H9 (cell line): ENCODE results near the gene RNF145. TPM values are rescaled to one million over a fixed set of nuclear protein-coding genes. Genes with fewer than 3 reads are reported as not detected.
"Not testable (repeated sequence)": the region's sequence is repeated elsewhere in the genome, so short reads cannot be mapped to it uniquely, and the experiment has no call there.

Experiments
- DNase-seq: peaks from one replicate; pipeline ENCODE4 v3.0.0-alpha.2; 2017
- H2AFZ ChIP-seq: one replicate; pipeline ENCODE4 v1.6.1; 2013; ENCODE audit warnings: mild to moderate bottlenecking, low read length, control low read depth, moderate library complexity
- H2AK5ac ChIP-seq: 2 replicates; pipeline ENCODE4 v1.6.1; 2013; ENCODE audit warnings: low read length, control low read depth, mixed read lengths; ENCODE audit not compliant: insufficient read length
- H2BK120ac ChIP-seq: one replicate; pipeline ENCODE4 v1.6.1; 2013; ENCODE audit warnings: low read depth, mild to moderate bottlenecking, low read length, control low read depth, inconsistent platforms; ENCODE audit not compliant: poor library complexity, severe bottlenecking
- H2BK12ac ChIP-seq: 2 replicates; pipeline ENCODE4 v1.6.1; 2013; ENCODE audit warnings: low read length, control low read depth, mixed read lengths, low read depth; ENCODE audit not compliant: insufficient read length
- H2BK15ac ChIP-seq: 2 replicates; pipeline ENCODE4 v1.6.1; 2013; ENCODE audit warnings: low read depth, low read length, control low read depth
- H2BK20ac ChIP-seq: one replicate; pipeline ENCODE4 v1.6.1; 2013; ENCODE audit warnings: low read depth, mild to moderate bottlenecking, low read length, control low read depth, inconsistent platforms; ENCODE audit not compliant: poor library complexity, severe bottlenecking
- H2BK5ac ChIP-seq: 2 replicates; pipeline ENCODE4 v1.6.1; 2013; ENCODE audit warnings: low read length, control low read depth, mixed read lengths; ENCODE audit not compliant: insufficient read length
- H3K14ac ChIP-seq: 2 replicates; pipeline ENCODE4 v1.6.1; 2013; ENCODE audit warnings: low read length, control low read depth; ENCODE audit not compliant: insufficient read depth
- H3K18ac ChIP-seq: 2 replicates; pipeline ENCODE4 v1.6.1; 2013; ENCODE audit warnings: low read depth, mild to moderate bottlenecking, mixed read lengths, low read length, control low read depth; ENCODE audit not compliant: insufficient read length
- H3K23ac ChIP-seq: 2 replicates; pipeline ENCODE4 v1.6.1; 2013; ENCODE audit warnings: low read length, control low read depth, mixed read lengths, low read depth; ENCODE audit not compliant: insufficient read length
- H3K23me2 ChIP-seq: 2 replicates; pipeline ENCODE4 v1.6.1; 2013; ENCODE audit warnings: low read depth, mild to moderate bottlenecking, mixed read lengths, low read length, control low read depth; ENCODE audit not compliant: insufficient read length, poor library complexity, severe bottlenecking
- H3K27ac ChIP-seq: 2 replicates; pipeline ENCODE4 v1.5.1; 2013; ENCODE audit warnings: low read length, control low read depth, mixed read lengths, low read depth; ENCODE audit not compliant: insufficient read length
- H3K27me3 ChIP-seq: 2 replicates; pipeline ENCODE4 v1.6.1; 2013; ENCODE audit warnings: low read length, control low read depth, inconsistent platforms; ENCODE audit not compliant: insufficient read depth
- H3K4ac ChIP-seq: 2 replicates; pipeline ENCODE4 v1.6.1; 2013; ENCODE audit warnings: low read depth, mild to moderate bottlenecking, control low read depth, inconsistent platforms, low read length, moderate library complexity
- H3K4me1 ChIP-seq: 2 replicates; pipeline ENCODE4 v1.6.1; 2013; ENCODE audit warnings: low read length, control low read depth, inconsistent platforms; ENCODE audit not compliant: insufficient read depth
- H3K4me2 ChIP-seq: 2 replicates; pipeline ENCODE4 v1.6.1; 2013; ENCODE audit warnings: low read length, control low read depth, mixed read lengths; ENCODE audit not compliant: insufficient read length, insufficient read depth
- H3K56ac ChIP-seq: 2 replicates; pipeline ENCODE4 v1.6.1; 2013; ENCODE audit warnings: low read depth, mild to moderate bottlenecking, mixed read lengths, low read length, control low read depth; ENCODE audit not compliant: insufficient read length
- H3K79me1 ChIP-seq: 2 replicates; pipeline ENCODE4 v1.6.1; 2013; ENCODE audit warnings: low read depth, mild to moderate bottlenecking, moderate library complexity, low read length, control low read depth, inconsistent platforms; ENCODE audit not compliant: insufficient read depth, poor library complexity, severe bottlenecking
- H3K79me2 ChIP-seq: 2 replicates; pipeline ENCODE4 v1.6.1; 2013; ENCODE audit warnings: low read length, control low read depth, inconsistent platforms; ENCODE audit not compliant: insufficient read depth
- H3K9ac ChIP-seq: 2 replicates; pipeline ENCODE4 v1.6.1; 2013; ENCODE audit warnings: low read length, control low read depth, mixed read lengths; ENCODE audit not compliant: insufficient read length; ENCODE audit errors: extremely low read depth
- H3K9me3 ChIP-seq: one replicate; pipeline ENCODE4 v1.6.1; 2013; ENCODE audit warnings: low read depth, low read length, inconsistent platforms; ENCODE audit not compliant: control insufficient read depth
- H3T11ph ChIP-seq: one replicate; pipeline ENCODE4 v1.6.1; 2013; ENCODE audit warnings: mild to moderate bottlenecking, low read length, control low read depth, inconsistent platforms
- H4K20me1 ChIP-seq: one replicate; pipeline ENCODE4 v1.6.1; 2013; ENCODE audit not compliant: control insufficient read depth, insufficient read length, insufficient read depth
- H4K5ac ChIP-seq: 2 replicates; pipeline ENCODE4 v1.6.1; 2013; ENCODE audit warnings: low read depth, mild to moderate bottlenecking, mixed read lengths, low read length, control low read depth; ENCODE audit not compliant: insufficient read length
- H4K8ac ChIP-seq: replicated peaks from 2 replicates; pipeline ENCODE4 v1.6.1; 2013; ENCODE audit warnings: low read length, control low read depth, mixed read lengths, low read depth; ENCODE audit not compliant: insufficient read length
- H4K91ac ChIP-seq: 2 replicates; pipeline ENCODE4 v1.6.1; 2013; ENCODE audit warnings: low read depth, mild to moderate bottlenecking, moderate library complexity, mixed read lengths, low read length, control low read depth; ENCODE audit not compliant: insufficient read length
- H3K27ac Mint-ChIP-seq, 3 experiments: 2 replicates in 2 of 3; 3 replicates in 1 of 3; pipeline ENCODE4 v1.8.0; 2020 to 2021; ENCODE audit warnings: mixed read lengths in 3 of 3, mild to moderate bottlenecking in 1 of 3, moderate library complexity in 1 of 3
- H3K27me3 Mint-ChIP-seq: 2 replicates; pipeline ENCODE4 v1.8.0; 2021; ENCODE audit warnings: low read depth, mild to moderate bottlenecking, moderate library complexity, mixed read lengths
- H3K36me3 Mint-ChIP-seq, 3 experiments: 2 replicates in 2 of 3; 3 replicates in 1 of 3; pipeline ENCODE4 v1.8.0; 2020 to 2021; ENCODE audit warnings: low read depth in 3 of 3, mixed read lengths in 3 of 3; ENCODE audit not compliant: insufficient read depth in 1 of 3
- H3K4me1 Mint-ChIP-seq, 2 experiments: 2 replicates each; pipeline ENCODE4 v1.8.0; 2020; ENCODE audit warnings: mixed read lengths in 2 of 2
- H3K4me3 Mint-ChIP-seq, 2 experiments: 2 replicates in 1 of 2; 3 replicates in 1 of 2; pipeline ENCODE4 v1.8.0; 2020 to 2021; ENCODE audit warnings: mild to moderate bottlenecking in 2 of 2, mixed read lengths in 2 of 2, moderate library complexity in 1 of 2
- H3K9me3 Mint-ChIP-seq, 2 experiments: 2 replicates in 1 of 2; 3 replicates in 1 of 2; pipeline ENCODE4 v1.8.0; 2020; ENCODE audit warnings: mild to moderate bottlenecking in 2 of 2, mixed read lengths in 2 of 2, moderate library complexity in 1 of 2
- WGBS: extraction: QIAGEN DNeasy Blood & Tissue Kit; methylation state at CpG from one replicate; pipeline ENCODE4 v1.1.7; 2013; ENCODE audit warnings: missing lambda C conversion rate, low lambda C conversion rate, mixed read lengths; ENCODE audit not compliant: insufficient read length; ENCODE audit errors: extremely low coverage; 5-methylcytosine and 5-hydroxymethylcytosine counted together
- total RNA-seq: library from RNA; stranded (reverse); gene quantifications from 2 replicates; pipeline ENCODE4 v1.2.1, GENCODE V29; 2021
- TF ChIP-seq, protein P1 (sequence below): fragments of 200-600 bp; sonication (generic); conservative IDR thresholded peaks from 3 replicates; pipeline ENCODE4 v1.8.0; 2021; ENCODE audit warnings: antibody characterized with exemption, mild to moderate bottlenecking

RNF145 gene
- total RNA-seq, 1 experiment from 2014 or later: 59.1 TPM

DNA sequence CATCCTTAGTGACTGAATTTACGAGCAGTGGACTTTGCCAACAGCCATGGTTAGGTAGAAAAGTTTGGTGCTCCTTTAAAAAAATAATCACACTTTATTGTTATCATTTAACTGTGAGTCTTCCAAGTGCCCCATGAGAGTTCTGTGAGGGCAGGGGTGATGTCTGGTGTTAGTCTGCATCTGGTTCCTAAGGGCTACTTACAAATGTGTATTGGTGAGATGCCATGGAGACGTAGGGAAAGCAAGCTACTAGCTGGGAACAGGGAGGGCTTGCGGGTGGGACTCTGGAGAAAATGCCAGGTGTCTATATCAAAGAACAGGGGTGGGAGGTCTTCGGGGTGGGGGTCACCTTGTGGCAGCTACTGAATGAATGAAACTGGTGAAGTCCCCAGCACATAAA lies 62.5 kb downstream of the RNF145 start:
- Histone ChIP-seq H3K4me2 (no peak overlapping the region), H4K8ac (no peak overlapping the region), H3K79me1 (no peaks in the 10 kb centered on the region), H3K4ac (no peak overlapping the region), H3K23me2 (no peaks in the 10 kb centered on the region), H2AK5ac (no peak overlapping the region), H4K20me1 (no peaks in the 10 kb centered on the region), H3K56ac (no peak overlapping the region), H3K27me3 (no peaks in the 10 kb centered on the region), H3K14ac (no peak overlapping the region), H2AFZ (no peak overlapping the region), H2BK12ac (no peak overlapping the region), H4K5ac (no peak overlapping the region), H3K23ac (no peak overlapping the region), H2BK5ac (no peak overlapping the region), H3K27ac (no peak overlapping the region), H2BK20ac (no peak overlapping the region), H3K79me2 (no peaks in the 10 kb centered on the region), H2BK15ac (no peak overlapping the region), H4K91ac (no peak overlapping the region), H3K4me1 (no peaks in the 10 kb centered on the region), H3K18ac (no peak overlapping the region), H3T11ph (no peak overlapping the region), H3K9me3 (no peaks in the 10 kb centered on the region), H3K9ac (no peak overlapping the region), H2BK120ac (no peak overlapping the region)
- H3K36me3 Mint-ChIP-seq: no peaks in the 10 kb centered on the region
- no CpG with 5 or more reads among the region's 4 CpGs for WGBS
- no peak overlapping the region for H3K4me3 Mint-ChIP-seq
- DNase-seq: no peak
- peak overlapping the region in 1 of 3 experiments; percentile 70; a peak in 1 of 7 replicates for H3K27ac Mint-ChIP-seq
- H3K27me3 Mint-ChIP-seq: peaks cover 25% of the 10 kb centered on the region
- TF ChIP-seq, protein P1, sequence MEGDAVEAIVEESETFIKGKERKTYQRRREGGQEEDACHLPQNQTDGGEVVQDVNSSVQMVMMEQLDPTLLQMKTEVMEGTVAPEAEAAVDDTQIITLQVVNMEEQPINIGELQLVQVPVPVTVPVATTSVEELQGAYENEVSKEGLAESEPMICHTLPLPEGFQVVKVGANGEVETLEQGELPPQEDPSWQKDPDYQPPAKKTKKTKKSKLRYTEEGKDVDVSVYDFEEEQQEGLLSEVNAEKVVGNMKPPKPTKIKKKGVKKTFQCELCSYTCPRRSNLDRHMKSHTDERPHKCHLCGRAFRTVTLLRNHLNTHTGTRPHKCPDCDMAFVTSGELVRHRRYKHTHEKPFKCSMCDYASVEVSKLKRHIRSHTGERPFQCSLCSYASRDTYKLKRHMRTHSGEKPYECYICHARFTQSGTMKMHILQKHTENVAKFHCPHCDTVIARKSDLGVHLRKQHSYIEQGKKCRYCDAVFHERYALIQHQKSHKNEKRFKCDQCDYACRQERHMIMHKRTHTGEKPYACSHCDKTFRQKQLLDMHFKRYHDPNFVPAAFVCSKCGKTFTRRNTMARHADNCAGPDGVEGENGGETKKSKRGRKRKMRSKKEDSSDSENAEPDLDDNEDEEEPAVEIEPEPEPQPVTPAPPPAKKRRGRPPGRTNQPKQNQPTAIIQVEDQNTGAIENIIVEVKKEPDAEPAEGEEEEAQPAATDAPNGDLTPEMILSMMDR: no peak
- peaks cover 0 to 3% of the 10 kb centered on the region in 2 experiments; a peak in 2 of 5 replicates for H3K9me3 Mint-ChIP-seq
- H3K4me1 Mint-ChIP-seq: 0 out of 4 replicates have a peak, but pooled peaks cover 0 to 2% of the 10 kb centered on the region in 2 experiments

DNA sequence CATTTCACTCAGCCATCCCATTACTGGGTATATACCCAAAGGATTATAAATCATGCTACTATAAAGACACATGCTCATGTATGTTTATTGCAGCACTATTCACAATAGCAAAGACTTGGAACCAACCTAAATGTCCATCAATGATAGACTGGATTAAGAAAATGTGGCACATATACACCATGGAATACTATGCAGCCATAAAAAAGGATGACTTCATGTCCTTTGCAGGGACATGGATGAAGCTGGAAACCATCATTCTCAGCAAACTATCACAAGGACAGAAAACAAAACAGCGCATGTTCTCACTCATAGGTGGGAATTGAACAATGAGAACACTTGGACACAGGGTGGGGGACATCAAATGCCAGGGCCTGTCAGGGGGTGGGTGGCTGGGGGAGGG lies 64.2 kb downstream of the RNF145 start:
- not testable (repeated sequence) for H3K4me1 Mint-ChIP-seq, H3K18ac ChIP-seq, H3K9ac ChIP-seq, H4K91ac ChIP-seq, H3K4me1 ChIP-seq, H3K27ac Mint-ChIP-seq, H4K5ac ChIP-seq, H3K4me2 ChIP-seq, H4K8ac ChIP-seq, H4K20me1 ChIP-seq, H3K56ac ChIP-seq, H2BK5ac ChIP-seq, H3K27ac ChIP-seq, DNase-seq, H3K9me3 ChIP-seq, H3K79me2 ChIP-seq, H3K36me3 Mint-ChIP-seq, H3K27me3 ChIP-seq, H2AFZ ChIP-seq, H3K9me3 Mint-ChIP-seq, H2BK120ac ChIP-seq, H3K4ac ChIP-seq, H2AK5ac ChIP-seq, H2BK20ac ChIP-seq, H3K4me3 Mint-ChIP-seq, H3K79me1 ChIP-seq, H3K14ac ChIP-seq, H3K23me2 ChIP-seq, H3T11ph ChIP-seq, H2BK15ac ChIP-seq, H2BK12ac ChIP-seq, H3K23ac ChIP-seq
- peaks cover 24% of the 10 kb centered on the region for H3K27me3 Mint-ChIP-seq
- no CpG with 5 or more reads among the region's 1 CpG for WGBS
